C4-2B (cell line): ENCODE data around the gene VAV3.

Experiments
- ZFX ChIP-seq: fragments of 450-650 bp; IDR thresholded peaks from 2 replicates; pipeline ENCODE4 v1.6.1; 2017
- TF ChIP-seq, protein P1 (sequence below): fragments of 450-650 bp; conservative IDR thresholded peaks from 2 replicates; pipeline ENCODE4 v1.5.1; 2017; ENCODE audit warnings: mild to moderate bottlenecking

DNA sequence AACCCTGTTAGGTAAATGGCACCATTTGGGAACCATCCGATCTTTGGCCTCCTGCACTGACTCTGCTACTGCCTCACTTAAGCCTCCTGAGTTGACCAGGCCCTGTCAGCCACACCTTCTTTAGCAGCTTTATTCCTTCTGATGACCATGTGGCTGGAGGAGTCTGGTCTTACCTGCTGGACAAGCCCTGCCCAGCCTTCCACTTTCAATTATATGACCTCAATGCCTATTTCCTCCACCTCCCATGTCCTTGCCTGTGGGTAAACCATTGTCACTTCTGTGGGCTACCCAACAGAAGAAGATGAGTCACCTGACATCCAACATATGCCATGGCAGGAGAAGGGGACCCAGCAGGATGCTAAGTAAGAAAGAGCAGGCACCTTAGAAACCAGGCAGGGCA lies 430.3 kb downstream of the VAV3 start:
- TF ChIP-seq, protein P1, sequence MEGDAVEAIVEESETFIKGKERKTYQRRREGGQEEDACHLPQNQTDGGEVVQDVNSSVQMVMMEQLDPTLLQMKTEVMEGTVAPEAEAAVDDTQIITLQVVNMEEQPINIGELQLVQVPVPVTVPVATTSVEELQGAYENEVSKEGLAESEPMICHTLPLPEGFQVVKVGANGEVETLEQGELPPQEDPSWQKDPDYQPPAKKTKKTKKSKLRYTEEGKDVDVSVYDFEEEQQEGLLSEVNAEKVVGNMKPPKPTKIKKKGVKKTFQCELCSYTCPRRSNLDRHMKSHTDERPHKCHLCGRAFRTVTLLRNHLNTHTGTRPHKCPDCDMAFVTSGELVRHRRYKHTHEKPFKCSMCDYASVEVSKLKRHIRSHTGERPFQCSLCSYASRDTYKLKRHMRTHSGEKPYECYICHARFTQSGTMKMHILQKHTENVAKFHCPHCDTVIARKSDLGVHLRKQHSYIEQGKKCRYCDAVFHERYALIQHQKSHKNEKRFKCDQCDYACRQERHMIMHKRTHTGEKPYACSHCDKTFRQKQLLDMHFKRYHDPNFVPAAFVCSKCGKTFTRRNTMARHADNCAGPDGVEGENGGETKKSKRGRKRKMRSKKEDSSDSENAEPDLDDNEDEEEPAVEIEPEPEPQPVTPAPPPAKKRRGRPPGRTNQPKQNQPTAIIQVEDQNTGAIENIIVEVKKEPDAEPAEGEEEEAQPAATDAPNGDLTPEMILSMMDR, result no peak
- no peak for TF ChIP-seq ZFX
